22Rv1 (cell line): ENCODE measurements around the gene CAPN15.

Source experiments
- H3K27ac ChIP-seq: fragments of 450-650 bp; 2 replicates; pipeline ENCODE4 v1.5.1; 2017
- ZFX ChIP-seq: fragments of 450-650 bp; IDR thresholded peaks from 2 replicates; pipeline ENCODE4 v1.6.1; 2017; ENCODE audit warnings: antibody characterized with exemption, borderline replicate concordance
- TF ChIP-seq, protein P1 (sequence below): fragments of 450-650 bp; IDR thresholded peaks from 2 replicates; pipeline ENCODE4 v1.5.1; 2017; ENCODE audit warnings: mild to moderate bottlenecking

CAPN15 gene

DNA sequence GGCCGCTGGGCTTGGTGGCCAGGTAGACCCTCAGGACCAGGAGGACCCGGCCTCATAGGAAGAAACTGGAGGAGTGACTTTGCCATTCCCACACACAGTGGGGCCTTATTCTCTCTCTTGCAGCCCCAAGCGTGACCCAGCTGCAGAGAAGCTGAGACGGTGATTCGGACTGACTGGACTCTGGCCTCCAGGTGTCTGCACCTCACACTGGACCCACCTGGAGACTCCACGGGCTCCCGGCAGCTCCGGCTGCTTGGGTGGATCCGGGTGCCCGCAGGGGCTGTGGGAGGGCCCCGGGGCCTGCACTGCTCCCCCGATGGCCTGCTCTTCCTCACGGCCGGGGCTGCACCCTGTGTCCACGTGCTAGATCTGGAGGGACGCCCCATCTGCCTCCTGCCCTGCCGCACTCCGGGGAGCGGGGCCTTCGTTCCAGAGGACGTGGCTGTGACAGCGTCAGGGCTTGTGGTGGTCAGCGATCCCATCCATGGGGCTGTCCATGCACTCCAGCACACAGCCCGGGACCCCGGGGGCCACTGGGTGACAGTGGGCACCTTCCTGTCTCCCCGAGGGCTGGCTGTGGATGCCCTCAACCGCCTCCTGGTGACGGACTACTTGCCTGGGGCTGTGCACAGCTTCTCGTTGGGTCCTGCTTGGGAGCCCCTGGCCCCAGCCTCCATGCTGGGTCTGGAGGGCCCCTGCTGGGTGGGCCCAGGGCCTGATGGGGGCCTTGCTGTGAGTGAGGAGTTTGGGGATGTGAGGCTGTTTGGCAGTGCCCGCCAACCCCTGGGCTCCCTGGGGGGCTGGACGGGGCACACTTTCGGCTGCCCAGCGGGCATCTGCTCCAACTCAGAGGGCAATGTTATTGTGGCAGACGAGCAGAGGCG, 40.1 kb downstream of the CAPN15 start:
- TF ChIP-seq, protein P1, sequence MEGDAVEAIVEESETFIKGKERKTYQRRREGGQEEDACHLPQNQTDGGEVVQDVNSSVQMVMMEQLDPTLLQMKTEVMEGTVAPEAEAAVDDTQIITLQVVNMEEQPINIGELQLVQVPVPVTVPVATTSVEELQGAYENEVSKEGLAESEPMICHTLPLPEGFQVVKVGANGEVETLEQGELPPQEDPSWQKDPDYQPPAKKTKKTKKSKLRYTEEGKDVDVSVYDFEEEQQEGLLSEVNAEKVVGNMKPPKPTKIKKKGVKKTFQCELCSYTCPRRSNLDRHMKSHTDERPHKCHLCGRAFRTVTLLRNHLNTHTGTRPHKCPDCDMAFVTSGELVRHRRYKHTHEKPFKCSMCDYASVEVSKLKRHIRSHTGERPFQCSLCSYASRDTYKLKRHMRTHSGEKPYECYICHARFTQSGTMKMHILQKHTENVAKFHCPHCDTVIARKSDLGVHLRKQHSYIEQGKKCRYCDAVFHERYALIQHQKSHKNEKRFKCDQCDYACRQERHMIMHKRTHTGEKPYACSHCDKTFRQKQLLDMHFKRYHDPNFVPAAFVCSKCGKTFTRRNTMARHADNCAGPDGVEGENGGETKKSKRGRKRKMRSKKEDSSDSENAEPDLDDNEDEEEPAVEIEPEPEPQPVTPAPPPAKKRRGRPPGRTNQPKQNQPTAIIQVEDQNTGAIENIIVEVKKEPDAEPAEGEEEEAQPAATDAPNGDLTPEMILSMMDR, result no peak
- no peak for TF ChIP-seq ZFX
- peak overlapping the region; percentile 70 for H3K27ac ChIP-seq

DNA sequence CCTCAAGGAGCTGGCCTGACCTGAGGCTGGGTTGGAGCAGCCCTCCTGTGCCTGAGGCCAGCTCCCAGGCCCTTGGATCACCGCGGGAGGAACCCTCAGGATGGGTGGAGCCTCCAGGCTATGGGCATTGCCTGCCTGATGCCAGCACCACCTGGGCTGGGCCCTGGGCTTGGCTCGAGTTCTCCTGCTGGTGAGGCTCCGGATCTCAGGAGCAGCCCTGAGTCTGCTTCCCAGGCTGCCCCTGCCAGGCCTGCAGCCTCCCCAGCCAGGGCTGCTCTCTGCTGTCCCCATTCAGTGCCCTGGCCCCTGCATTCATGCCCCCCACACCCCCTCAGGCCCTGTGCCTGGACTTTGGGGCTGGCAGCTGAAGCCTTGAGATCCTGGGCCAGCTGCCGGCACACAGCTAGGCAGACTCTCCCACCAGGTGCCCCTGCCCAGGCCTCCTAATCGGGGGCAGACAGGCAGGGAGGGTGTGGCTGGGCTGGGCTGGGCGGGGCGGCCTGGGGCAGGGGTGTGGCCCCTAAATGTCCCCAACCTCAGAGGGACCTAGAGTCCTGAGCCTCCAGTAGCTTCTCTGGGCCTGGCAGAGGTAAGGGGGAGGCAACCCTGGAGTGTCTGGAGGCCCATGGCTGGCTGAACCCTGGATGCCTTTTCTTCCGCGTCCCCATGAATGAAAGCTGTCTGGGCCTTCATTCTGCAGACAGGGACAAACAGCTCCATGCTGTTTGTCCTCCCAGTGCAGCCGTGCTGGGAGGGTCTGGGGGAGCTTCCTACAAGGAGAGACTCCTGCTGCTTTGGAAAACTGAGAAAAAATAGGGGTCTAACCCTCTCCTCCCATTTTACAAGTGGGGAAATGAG, 41.1 kb downstream of the CAPN15 start:
- TF ChIP-seq, protein P1, result no peak
- no peak for TF ChIP-seq ZFX

GRCh38 chr16:569445-570254, 42.1 kb downstream of the CAPN15 start, which contains the start of gene PIGQ:
PIGQ (plus strand) TSS chr16:569968; CDS start chr16:574075, 4,107 bp downstream.
- H3K27ac ChIP-seq, result peak within 1 kb of the TSS; percentile 70
- TF ChIP-seq ZFX, result no peak
- TF ChIP-seq, protein P1, result no peak

More for the DNA sequence above, 41.1 kb downstream of the CAPN15 start:
- H3K27ac ChIP-seq, result peak overlapping the region; percentile 70

- TF ChIP-seq, protein P1, result no peak
- TF ChIP-seq ZFX, result no peak
- H3K27ac ChIP-seq, result no peak overlapping the region
Measured at GRCh38 chr16:572865-573650, 45.5 kb downstream of the CAPN15 start.

DNA sequence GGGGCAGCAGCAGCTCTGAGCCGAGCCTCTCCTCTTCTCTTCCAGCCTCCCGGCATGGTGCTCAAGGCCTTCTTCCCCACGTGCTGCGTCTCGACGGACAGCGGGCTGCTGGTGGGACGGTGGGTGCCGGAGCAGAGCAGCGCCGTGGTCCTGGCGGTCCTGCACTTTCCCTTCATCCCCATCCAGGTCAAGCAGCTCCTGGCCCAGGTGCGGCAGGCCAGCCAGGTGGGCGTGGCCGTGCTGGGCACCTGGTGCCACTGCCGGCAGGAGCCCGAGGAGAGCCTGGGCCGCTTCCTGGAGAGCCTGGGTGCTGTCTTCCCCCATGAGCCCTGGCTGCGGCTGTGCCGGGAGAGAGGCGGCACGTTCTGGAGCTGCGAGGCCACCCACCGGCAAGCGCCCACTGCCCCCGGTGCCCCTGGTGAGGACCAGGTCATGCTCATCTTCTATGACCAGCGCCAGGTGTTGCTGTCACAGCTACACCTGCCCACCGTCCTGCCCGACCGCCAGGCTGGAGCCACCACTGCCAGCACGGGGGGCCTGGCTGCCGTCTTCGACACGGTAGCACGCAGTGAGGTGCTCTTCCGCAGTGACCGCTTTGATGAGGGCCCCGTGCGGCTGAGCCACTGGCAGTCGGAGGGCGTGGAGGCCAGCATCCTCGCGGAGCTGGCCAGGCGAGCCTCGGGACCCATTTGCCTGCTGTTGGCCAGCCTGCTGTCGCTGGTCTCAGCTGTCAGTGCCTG, 46.7 kb downstream of the CAPN15 start:
- TF ChIP-seq, protein P1, result no peak
- TF ChIP-seq ZFX, result no peak
- H3K27ac ChIP-seq, result no peak overlapping the region
